ENCODE results near the gene ADGRA1.
"Not testable (repeated sequence)": the region's sequence is repeated elsewhere in the genome, so short reads cannot be mapped to it uniquely, and the experiment has no call there.

ADGRA1 gene, protein sequence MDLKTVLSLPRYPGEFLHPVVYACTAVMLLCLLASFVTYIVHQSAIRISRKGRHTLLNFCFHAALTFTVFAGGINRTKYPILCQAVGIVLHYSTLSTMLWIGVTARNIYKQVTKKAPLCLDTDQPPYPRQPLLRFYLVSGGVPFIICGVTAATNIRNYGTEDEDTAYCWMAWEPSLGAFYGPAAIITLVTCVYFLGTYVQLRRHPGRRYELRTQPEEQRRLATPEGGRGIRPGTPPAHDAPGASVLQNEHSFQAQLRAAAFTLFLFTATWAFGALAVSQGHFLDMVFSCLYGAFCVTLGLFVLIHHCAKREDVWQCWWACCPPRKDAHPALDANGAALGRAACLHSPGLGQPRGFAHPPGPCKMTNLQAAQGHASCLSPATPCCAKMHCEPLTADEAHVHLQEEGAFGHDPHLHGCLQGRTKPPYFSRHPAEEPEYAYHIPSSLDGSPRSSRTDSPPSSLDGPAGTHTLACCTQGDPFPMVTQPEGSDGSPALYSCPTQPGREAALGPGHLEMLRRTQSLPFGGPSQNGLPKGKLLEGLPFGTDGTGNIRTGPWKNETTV

DNA sequence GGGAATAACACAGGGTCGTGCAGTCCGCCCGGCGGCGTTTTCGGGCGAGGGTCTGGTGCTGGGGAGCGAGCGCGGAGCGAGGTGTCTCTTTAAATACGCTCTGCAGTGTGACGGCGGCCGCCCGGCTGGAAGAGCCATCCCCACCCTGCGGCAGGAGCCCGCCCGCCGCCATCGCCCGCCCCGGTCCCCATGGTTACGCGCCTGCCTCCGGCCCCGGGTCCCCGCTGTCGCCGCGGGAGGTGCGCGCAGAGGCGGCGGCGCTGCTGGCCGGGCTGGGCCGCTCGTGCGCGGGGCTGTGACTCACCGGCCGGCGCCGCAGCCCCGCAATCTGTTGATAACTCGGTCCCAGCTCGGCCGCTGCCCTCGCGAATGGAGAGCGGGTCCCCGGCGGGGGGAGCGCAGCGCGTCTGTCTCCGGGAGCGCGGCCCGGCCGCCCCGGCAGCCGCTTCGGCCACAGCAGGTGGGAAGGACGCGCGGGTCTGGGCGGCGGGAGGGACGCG is at the start of gene ADGRA1:
Gene ADGRA1, plus strand, starts transcription at position 246 of the 500 bp plus-strand sequence. CDS start 986 bp downstream, outside the sequence.
- DNase-seq (ENCODE audit: low read depth), result no peak

DNA sequence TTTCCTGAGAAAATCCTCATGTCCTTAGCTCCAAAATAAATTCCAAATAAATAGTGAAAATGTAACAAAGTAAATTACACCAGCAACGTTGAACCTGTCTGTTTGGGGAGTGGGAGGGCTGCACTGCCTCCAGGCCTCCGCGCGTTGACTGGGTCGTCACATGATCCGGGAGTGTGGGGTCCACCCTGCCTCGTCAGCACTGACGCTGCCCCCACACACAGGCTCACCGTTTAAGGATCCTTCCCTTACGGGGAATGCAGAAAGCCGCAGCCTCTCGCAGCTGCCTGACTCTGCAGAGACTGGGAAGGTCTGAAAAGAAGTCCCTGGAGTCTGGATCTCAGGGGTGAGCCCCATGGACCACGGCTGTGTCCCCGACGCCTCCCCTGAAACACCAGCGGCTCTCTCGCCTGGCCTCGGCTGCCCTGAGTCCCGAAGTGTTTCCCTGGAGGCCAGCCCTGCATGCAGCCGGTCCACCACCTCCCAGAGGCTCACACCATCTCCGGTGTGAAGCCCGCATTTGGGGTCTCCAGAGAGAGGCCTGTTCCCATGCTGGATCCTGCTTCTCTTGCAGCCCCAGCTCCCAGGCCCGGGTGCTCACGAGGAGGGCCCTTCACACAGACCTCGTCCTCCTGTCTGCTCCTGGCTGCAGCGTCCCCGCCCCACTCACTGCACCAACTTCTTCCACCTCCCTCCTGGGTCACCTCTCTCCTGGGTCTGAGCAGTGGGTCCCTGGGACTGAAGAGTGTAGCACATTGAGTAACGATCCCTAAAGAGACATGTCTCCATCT is 49.5 kb upstream of the ADGRA1 start:
- DNase-seq (ENCODE audit: low read depth), result no peak

DNA sequence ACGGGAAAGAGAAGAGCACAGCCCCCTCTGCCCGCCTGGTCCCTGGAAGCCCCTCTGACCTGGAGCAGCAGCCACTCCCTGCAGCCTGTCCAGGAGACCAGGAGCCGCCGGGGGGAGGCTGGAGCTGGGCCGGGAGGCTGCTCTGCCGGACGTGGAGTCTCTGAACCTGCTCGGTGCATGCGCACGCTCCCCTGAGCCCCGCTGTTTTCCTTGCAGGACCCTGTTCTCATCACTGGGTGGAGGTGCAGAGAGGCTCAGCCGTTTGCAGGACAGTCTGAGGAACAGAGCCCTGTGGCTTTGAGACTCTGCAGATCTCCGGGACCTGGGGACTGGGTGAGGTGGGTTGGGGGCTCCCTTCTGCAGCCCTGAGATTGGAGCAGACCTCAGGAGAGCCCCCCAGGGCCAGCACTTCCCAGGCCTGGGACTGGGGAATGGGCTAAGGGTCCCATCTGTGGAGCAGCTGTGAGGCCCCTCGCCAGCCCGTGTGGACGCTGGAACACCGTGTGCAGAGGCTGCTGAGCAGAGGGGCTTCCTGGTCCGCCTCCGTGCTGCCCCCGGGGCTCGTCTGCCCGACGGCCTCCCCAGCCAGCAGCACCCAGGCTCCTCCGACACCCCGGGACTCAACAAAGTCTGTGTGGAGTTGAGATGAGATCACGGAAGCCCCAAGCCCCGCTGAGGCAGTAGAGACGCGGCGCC is 48.5 kb upstream of the ADGRA1 start:
- no peak for DNase-seq (ENCODE audit: low read depth)

DNA sequence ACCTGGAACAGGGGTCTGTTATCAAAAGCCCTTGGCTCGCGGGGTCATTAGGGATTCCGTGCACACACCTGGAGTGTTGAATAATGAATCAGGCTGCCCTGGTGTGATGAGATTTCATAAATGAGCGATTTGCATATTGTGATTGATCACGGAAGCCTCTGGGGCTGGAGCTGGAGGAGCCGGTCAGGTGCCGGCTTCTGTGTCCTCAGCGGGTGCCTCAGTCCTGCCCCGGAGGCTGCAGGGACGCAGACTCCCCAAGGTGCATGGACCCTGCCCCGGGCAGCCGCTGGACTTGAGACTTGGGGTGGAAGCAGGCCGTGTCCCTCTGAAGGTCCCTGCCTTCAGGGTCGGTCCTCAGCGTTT is 47.9 kb upstream of the ADGRA1 start:
- no peak for DNase-seq (ENCODE audit: low read depth)

DNA sequence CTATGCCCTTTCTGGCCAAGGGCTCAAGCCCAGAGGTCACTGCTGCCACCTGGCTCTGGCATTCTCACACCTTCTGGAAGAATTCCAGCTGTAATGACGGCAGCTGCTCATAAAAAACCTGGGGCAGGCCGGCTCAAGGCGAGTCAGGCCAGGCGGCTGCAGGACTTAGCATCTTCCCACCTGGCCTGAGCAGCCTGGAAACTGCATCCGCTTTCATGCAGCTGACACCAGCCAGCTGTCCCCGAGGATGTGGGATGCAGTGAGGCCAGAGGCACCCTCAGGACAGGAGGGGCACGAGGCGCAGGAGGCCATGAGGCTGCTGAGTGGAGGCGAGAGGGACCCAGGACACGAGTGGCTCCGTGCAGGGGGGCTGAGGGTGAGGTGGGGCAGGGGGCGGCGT is 47.5 kb upstream of the ADGRA1 start:
- DNase-seq (ENCODE audit: low read depth), result no peak

DNA sequence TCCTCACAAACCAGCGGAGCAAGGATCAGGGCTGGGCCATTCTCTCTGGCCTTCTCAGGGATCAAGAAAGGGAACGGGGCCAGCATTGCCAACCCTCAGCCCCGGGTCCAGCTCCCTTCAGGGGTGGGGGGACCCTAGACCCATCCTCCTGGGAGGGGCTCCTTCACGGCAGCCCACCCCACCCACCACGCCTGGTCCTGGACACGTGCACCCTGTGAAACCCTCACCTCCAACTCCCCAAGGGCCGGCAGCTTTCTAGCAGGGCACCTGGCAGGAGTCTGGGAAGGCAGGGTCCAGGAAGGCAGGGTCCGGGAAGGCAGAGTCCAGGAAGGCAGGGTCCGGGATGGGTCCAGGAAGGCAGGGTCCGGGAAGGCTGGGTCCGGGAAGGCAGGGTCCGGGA is 46.6 kb upstream of the ADGRA1 start:
- DNase-seq (ENCODE audit: low read depth), result no peak

DNA sequence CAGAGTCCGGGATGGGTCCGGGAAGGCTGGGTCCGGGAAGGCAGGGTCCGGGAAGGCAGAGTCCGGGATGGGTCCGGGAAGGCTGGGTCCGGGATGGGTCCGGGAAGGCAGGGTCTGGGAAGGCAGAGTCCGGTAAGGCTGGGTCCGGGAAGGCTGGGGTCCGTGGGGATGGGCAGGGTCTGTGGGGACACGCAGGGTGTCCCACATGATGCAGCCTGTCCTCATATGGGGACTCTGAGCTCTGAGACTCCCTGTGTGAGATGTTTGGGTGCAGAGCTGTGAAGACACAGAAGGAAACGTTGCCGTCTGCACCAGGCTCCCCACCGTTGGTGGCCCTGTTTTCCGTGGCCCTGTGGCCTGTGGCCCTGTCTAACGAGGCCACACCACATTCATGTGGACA is 45.7 kb upstream of the ADGRA1 start:
- no peak for DNase-seq (ENCODE audit: low read depth)

DNA sequence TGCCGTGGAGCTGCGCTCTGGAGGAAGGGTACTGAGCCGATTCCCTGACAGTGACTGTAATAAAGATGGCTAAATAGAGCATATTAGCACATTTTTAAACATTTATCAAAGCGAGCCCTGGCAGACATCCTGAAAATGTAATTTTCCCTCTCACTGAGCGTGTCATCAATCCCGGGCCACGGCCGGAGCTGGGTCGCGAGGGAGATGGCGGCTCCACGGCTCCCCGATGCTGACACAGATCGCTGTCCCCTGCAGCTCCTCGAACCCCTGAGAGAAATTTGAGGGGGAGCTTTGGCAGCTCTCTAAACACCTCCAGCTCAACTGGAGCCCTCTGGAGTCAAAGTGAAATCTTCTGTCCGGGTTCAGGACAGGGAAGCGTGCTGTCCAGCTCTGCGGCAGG is 44.9 kb upstream of the ADGRA1 start:
- DNase-seq (ENCODE audit: low read depth), result no peak

DNA sequence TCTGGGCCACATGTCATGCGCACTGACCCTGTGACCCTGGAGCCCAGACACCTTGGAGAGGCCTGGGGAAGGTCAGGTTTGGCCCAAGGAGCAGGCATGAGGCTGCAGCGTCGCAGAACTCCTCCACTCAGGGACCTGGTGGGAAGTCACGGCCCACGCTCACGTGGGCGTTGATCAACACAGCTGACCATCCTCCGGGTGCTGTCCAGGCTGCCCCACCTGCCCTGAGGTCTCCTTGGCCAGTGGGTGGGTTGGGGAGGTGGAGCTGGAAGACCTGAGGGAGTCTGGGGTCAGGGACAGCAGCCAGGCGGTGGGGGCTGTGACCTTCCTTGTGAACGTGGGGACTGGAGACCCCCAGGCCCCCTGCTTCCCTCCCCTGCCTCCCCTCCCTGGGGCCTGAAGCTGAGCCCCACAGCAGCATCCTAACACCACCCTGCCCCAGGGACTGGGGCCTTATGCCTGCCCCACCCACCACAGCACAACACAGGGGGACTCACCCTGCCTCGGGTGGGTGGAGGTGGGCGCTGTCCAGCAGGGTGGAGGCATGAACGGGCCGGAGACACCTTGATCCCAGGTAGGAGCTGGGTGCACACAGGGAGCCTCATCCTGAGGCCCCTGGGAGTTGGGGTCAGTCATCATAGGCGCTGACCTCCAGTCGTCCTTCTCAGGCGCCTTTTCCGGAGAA is 44.0 kb upstream of the ADGRA1 start:
- no peak for DNase-seq (ENCODE audit: low read depth)

DNA sequence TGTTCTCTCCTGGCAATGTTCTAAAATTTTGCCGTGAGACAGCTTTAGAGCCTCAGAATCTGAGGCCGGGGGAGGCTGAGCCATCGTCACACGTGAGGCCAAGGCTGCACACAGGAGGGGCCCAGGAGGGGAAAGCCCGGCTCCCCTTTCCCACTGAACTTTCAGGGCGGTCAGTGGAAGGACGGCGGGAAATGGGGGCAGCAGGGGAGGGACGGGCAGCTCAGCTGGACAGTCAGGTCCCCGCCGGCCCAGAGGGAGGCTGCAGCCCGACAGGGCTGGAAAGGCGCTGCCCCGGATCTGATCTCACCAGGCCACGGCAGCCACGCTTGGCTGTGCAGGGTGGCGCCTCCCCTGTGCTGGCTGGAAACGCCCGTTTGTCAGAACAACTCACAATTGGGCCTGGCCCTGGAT is 43.3 kb upstream of the ADGRA1 start:
- no peak for DNase-seq (ENCODE audit: low read depth)

DNA sequence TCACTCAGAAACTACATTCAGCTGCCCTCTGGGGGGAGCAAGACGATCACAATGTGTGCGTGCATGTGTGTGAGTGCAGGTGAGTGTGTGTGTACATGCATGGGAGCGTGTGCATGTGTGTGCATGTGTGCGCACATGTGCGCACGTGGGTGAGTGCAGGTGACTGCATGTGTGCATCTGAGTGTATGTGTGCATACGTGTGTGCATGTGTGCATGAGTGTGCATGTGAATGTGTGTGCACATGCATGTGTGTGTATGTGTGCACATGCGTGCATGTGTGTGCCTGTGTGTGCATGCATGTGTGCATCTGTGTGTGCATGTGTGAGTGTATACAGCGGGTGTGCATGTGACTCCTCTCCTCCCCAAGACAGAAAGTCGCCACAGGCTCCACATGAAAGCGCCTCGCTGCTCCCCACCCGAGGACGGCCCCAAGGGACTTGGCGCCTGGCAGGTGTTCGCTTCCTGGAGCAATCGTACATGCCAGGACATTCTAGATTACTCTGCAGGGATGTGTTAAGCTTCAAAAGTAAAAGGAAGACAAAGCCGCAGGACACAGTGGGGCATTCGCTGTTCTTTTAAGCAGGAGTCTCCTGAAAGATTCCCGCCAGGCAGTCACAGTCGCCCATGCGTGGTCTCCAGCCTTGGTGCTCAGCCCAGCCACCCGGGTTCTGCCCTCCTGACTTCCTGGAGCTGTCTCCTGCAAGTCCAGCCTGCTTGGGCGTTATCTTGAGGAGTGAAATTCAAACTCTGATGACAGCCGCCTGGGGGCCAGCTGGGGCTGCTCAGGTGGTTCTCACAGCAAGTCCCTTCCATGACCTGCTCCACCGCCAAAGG is 42.0 kb upstream of the ADGRA1 start:
- DNase-seq (ENCODE audit: low read depth), result no peak

DNA sequence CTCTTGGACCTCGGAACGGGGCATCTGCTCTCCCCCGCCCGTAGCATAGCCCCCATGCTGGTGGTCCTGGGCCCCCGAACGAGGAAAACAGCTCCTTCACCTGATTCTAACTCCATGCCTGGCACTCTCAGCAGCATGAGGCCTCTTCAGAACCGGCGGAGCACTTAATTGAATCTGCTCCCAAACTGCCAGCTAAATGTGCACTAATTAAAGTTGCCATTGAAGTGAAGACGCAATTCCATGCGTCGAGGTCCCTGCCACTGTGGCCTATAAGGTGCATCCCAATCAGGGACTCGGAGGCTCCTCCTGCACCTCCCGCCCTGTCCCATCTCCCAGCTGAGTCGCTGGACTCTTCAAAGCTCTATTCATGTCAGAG is 41.3 kb upstream of the ADGRA1 start:
- no peak for DNase-seq (ENCODE audit: low read depth)

DNA sequence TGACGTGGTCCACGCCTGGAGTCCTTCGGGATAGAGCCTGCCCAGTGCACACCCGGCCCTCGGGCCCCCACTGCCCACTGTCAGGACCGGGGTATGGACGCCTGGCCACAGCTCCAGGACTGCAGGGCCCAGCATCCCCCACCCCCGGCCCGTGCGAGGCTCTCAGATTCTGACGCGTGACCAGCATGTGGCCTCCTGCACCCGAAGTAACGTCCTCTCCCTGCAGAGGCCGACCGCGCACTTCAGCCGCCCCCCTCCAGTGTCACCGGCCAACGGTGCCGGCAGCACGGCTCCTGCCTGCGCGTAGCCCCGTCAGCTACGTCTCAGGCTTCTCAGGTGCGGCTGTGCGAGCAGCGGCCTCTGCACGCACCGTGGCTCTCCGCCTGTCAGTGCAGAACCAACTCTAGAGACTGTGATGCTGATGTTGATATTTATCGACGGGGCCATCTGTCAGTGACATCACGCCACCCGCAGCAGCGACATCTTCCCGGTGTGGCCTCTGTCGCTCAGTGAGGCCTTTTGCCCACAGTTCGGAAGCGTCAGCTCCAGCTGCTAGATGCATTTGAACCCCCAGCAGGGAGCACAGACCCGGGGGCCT is 40.1 kb upstream of the ADGRA1 start:
- DNase-seq (ENCODE audit: low read depth), result no peak

DNA sequence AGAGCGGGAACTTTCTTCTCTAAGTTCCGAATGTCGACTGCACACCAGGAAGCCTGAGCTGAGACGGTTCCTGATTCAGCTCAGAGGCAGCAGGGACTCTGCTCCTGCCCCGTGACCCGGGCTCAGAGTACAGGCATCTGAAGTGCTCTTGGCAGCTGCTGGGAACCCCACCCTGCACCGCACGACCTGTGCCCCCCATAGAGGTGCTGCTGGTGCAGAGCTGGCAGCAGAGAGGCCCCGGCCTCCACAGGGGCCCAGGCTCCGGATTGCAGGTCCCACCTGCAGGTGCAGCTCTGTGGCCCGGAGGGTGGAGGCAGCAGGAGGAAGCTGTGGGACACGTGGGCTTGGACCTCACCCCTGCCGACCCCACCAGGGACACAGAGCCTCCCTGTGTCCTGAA is 39.5 kb upstream of the ADGRA1 start:
- DNase-seq (ENCODE audit: low read depth), result no peak

DNA sequence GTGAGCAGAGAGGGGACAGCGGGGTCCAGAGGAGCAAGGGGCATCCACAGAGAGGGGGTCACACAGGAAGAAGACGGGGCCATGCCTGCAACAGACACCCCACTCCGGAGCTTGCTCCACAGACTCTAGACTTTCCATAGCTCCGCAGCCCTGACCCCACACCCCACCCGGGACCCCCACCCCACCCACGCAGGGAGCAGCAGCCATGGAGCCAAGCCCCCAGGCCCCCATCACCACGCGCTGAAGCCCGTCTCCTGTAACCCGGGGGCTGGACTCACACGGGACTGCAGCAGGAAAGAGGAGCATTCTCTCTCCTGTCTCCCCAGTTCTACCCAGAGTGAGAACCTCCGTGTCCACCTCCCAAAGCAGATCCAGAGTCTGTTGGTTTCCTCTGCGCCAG is 38.8 kb upstream of the ADGRA1 start:
- no peak for DNase-seq (ENCODE audit: low read depth)

DNA sequence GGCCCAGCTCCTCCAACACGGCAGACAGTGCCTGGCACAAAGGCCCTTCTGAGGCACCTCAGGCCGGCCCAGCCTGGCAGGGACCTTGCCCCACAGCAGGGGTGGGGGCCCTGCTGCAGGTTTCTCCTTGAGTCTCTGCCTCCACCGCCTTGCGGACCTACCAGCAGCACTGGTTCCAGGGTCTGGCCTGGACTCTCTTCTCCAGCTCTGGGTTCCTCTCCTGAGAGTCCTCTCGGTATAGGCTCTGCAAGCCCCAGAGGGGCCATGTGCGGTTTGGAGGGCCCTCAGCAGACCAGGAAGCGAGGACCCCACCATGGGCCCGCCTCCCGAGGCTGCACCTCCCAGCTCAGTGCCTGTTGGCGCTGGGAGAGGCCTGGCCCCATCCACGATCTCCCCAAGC is 38.1 kb upstream of the ADGRA1 start:
- no peak for DNase-seq (ENCODE audit: low read depth)

DNA sequence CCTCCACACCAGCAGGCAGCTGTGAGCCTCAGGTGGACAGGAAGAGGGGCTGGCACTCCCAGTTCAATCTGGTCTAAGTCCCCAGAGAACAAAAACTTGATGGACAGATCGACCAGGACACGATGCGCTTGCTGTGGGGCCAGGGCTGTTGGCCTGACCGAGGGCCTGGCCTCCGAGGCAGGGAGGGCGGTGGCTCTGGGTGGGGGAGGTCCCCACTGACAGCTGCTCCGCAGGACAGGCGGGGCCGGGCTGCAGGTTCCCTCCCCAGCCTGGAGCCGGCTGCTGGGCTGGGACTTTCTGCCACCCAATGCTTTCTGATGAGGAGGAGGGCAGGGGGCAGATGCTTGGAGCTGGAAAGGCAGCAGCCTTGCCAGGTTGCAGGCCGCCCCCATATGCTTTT is 37.4 kb upstream of the ADGRA1 start:
- DNase-seq (ENCODE audit: low read depth), result no peak

DNA sequence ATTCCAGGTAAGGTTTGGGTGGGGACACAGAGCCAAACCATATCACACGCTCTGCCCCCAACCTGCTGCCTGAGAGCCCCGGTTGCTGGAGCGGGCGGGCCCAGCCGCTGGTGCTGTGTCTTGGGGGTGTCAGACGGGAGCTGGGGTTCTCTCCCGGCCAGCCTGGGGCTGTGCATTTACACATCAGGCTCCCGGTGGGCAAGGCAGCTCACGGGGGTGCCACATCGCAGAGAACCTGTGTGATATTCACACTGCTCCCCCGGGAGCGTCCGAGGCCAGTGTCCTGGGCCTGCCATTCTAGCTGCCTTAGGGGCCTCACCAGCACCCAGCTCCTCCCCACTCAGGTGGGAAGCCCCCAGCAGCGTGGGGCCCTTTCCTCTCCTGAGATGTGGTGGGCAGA is 35.6 kb upstream of the ADGRA1 start:
- DNase-seq (ENCODE audit: low read depth), result no peak

DNA sequence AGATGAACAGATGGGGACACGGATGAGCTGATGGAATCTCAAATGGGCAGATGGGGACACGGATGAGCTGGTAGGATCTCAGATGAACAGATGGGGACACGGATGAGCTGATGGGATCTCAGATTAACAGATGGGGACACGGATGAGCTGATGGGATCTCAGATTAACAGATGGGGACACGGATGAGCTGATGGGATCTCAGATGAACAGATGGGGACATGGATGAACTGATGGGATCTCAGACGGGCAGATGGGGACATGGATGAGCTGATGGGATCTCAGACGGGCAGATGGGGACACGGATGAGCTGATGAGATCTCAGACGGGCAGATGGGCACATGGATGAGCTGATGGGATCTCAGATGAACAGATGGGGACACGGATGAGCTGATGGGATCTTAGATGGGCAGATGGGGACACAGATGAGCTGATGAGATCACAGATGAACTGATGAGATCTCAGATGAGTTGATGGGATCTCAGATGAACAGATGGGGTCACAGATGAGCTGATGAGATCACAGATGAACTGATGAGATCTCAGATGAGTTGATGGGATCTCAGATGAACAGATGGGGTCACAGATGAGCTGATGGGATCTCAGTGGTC is 34.1 kb upstream of the ADGRA1 start:
- not testable (repeated sequence) for DNase-seq (ENCODE audit: low read depth)

DNA sequence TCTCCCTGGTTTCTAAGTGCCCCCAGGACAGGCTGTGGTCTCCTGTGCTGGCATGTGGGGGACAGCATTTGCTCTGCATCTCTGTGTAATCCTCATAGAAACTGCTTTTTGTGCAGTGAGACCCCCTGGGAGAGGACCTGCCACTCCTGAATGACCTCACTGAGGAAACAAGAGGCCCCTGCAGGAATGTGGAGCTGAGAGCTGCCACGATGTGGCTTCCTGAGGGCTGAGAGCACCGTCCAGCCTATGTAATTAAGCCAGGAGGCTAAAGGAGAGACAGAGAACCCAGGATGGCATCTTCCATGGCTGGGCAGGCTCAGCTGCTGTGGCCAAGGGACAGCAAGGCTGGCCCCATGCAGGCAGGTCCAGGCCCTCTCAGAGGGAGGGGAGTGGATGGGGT is 32.3 kb upstream of the ADGRA1 start:
- no peak for DNase-seq (ENCODE audit: low read depth)

All from stimulated activated CD8-positive, alpha-beta memory T cell treated with anti-CD3 and anti-CD28 coated beads, Interleukin-15, amount 100 ng/mL, for 24 hours (primary cell).